ENCODE results near the gene MYO15A.
A peak's percentile ranks its signal among the peaks of the same experiment; 100 is the strongest.

The MYO15A gene

DNA sequence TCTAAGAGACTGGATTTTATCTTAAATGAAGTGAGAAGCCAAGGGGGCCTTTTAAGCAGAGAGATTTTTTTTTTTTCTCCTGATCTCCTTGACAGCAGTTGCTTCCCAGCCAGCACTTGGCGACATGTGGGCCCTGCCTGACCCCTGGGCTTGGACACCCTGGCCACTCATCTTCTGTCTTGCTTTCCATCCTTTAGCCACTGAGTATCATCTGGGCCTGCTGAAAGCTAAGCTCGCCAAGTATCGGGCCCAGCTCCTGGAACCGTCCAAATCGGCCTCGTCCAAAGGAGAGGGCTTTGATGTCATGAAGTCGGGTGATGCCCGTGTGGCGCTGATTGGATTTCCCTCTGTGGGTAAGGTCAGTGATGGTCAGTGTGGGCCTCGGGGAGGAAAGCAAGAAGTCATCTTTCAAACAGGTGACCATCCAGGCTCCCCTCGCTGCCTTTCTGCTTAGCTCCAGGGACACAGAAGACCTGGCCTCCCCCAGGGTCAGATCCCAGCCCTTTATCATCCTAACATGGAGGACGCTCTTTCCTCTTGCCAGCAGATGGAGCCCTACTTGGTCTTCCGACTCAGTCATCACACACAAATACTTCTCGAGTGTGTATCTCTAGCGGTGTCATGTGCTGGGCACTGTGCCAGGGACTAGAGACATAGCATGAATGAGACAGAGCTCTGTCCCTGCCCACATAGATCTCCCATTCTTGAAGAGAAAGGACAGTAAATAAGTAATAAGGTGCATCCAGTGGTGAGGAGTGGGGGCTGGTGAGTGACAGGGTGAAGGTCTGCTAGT, 14.7 kb upstream of the MYO15A start:
- Histone ChIP-seq H3K36me3 (ENCODE audit: low read depth) (peaks cover 28% of the 10 kb centered on the region), H3K27ac (ENCODE audit: poor library complexity, severe bottlenecking) (no peak overlapping the region), H3K27me3 (ENCODE audit: insufficient read depth, poor library complexity, severe bottlenecking) (no peaks in the 10 kb centered on the region), H3K4me3 (ENCODE audit: severe bottlenecking) (no peak overlapping the region), H3K4me1 (ENCODE audit: insufficient read depth, poor library complexity, severe bottlenecking) (no peaks in the 10 kb centered on the region), H3K9me3 (ENCODE audit: severe bottlenecking) (no peaks in the 10 kb centered on the region)
- ATAC-seq (ENCODE audit: low read depth) (peak; percentile 54; the same call in 2 of the 3 replicates), DNase-seq (ENCODE audit: low spot score) (no peak)
- TF ChIP-seq, protein P1, sequence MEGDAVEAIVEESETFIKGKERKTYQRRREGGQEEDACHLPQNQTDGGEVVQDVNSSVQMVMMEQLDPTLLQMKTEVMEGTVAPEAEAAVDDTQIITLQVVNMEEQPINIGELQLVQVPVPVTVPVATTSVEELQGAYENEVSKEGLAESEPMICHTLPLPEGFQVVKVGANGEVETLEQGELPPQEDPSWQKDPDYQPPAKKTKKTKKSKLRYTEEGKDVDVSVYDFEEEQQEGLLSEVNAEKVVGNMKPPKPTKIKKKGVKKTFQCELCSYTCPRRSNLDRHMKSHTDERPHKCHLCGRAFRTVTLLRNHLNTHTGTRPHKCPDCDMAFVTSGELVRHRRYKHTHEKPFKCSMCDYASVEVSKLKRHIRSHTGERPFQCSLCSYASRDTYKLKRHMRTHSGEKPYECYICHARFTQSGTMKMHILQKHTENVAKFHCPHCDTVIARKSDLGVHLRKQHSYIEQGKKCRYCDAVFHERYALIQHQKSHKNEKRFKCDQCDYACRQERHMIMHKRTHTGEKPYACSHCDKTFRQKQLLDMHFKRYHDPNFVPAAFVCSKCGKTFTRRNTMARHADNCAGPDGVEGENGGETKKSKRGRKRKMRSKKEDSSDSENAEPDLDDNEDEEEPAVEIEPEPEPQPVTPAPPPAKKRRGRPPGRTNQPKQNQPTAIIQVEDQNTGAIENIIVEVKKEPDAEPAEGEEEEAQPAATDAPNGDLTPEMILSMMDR (IDR thresholded peaks at IDR 0.05; ENCODE audit: poor library complexity, severe bottlenecking) = peak; percentile 55

DNA sequence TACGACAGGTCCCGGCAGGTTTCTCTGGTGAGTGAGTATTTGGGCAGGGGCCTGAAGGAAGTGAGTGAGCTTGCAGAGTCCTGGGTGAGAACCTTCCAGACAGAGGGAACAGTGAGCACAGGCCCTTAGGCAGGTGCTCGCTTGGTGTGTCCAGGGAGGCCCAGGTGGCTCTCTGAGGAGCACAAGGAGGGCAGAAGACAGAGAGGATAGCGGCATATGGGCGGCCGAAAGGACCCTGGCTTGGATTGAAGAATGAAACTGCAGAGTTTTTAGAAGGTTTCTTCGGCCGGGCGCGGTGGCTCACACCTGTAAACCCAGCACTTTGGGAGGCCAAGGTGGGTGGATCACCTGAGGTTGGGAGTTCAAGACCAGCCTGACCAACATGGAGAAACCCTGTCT, 14.1 kb upstream of the MYO15A start:
- DNase-seq (ENCODE audit: low spot score) (peak; percentile 54), ATAC-seq (ENCODE audit: low read depth) (peak; percentile 22; the same call in 1 of the 3 replicates)
- TF ChIP-seq, protein P1 (IDR thresholded peaks at IDR 0.05; ENCODE audit: poor library complexity, severe bottlenecking) = no peak
- Histone ChIP-seq H3K36me3 (ENCODE audit: low read depth) (peaks cover 33% of the 10 kb centered on the region), H3K4me1 (ENCODE audit: insufficient read depth, poor library complexity, severe bottlenecking) (no peaks in the 10 kb centered on the region), H3K4me3 (ENCODE audit: severe bottlenecking) (no peak overlapping the region), H3K27ac (ENCODE audit: poor library complexity, severe bottlenecking) (no peak overlapping the region), H3K27me3 (ENCODE audit: insufficient read depth, poor library complexity, severe bottlenecking) (no peaks in the 10 kb centered on the region), H3K9me3 (ENCODE audit: severe bottlenecking) (no peaks in the 10 kb centered on the region)

DNA sequence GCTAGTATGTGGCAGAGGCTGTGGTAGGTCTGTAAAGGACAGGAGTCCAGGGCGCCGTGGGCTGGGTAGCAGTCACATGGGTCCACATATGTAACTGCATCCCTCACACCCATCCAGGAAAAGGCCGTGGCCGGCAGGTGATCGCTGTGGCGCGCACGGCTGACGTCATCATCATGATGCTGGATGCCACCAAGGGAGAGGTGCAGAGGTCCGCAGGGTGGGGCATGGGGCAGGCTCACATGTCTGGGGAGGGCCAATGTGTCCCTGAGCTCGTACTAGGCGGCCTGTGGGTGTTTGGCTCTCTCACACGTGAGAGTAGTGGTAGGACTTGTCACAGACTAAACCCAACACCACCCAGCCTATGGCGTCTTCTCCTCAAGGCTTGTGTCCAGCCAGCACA, 9.0 kb upstream of the MYO15A start:
- H3K27ac ChIP-seq (ENCODE audit: poor library complexity, severe bottlenecking) = no peak overlapping the region
- H3K9me3 ChIP-seq (ENCODE audit: severe bottlenecking) = no peaks in the 10 kb centered on the region
- no peak overlapping the region for H3K4me3 ChIP-seq (ENCODE audit: severe bottlenecking)
- TF ChIP-seq, protein P1 (IDR thresholded peaks at IDR 0.05; ENCODE audit: poor library complexity, severe bottlenecking) = no peak
- no peaks in the 10 kb centered on the region for H3K4me1 ChIP-seq (ENCODE audit: insufficient read depth, poor library complexity, severe bottlenecking)
- ATAC-seq (ENCODE audit: low read depth) (no peak), DNase-seq (ENCODE audit: low spot score) (peak; percentile 58)
- H3K36me3 ChIP-seq (ENCODE audit: low read depth) = peaks cover 18% of the 10 kb centered on the region
- H3K27me3 ChIP-seq (ENCODE audit: insufficient read depth, poor library complexity, severe bottlenecking) = no peaks in the 10 kb centered on the region

DNA sequence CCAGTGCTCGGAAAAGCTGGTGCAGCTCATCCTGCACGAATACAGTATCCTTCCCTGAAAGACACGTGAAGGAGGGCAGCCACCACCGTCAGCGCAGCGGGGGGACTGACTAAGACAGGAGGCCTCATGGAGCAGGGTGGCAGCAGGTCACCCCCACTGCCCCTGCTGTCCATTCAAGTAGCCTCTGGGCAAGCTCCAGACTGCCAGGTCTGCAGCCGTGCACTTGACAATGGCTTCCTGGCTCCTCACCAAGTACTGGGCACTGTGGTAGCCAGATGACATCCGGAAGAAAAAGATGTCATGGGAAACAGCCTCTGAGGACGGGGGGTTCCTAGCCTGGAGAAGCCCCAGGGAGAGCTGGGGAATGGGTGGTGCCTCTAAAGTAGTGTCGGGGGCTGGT, 7.9 kb upstream of the MYO15A start:
- Histone ChIP-seq H3K4me1 (ENCODE audit: insufficient read depth, poor library complexity, severe bottlenecking) (no peaks in the 10 kb centered on the region), H3K36me3 (ENCODE audit: low read depth) (peaks cover 16% of the 10 kb centered on the region), H3K9me3 (ENCODE audit: severe bottlenecking) (no peaks in the 10 kb centered on the region), H3K27ac (ENCODE audit: poor library complexity, severe bottlenecking) (no peak overlapping the region), H3K27me3 (ENCODE audit: insufficient read depth, poor library complexity, severe bottlenecking) (no peaks in the 10 kb centered on the region), H3K4me3 (ENCODE audit: severe bottlenecking) (no peak overlapping the region)
- no peak for DNase-seq (ENCODE audit: low spot score)
- TF ChIP-seq, protein P1 (IDR thresholded peaks at IDR 0.05; ENCODE audit: poor library complexity, severe bottlenecking) = no peak
- no peak for ATAC-seq (ENCODE audit: low read depth)

DNA sequence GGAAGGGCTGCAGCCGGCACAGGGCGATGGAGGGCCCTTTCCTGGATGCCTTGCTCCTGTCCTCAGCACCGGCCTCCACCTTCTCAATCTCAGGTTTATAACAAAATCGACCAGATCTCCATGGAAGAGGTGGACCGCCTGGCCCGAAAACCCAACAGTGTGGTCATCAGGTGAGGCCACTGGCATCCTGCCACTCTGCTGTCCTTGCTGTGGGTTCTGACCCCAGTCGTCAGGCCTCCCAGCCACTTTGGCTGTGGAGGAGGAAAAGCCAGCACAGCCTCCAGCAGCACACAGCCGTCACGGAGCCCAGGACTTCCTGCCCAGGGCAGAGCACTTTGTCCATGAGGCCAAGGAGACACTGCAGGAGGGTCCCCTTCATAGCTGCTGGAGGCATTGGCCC, 6.7 kb upstream of the MYO15A start:
- no peak for DNase-seq (ENCODE audit: low spot score)
- H3K27ac ChIP-seq (ENCODE audit: poor library complexity, severe bottlenecking) = no peak overlapping the region
- H3K36me3 ChIP-seq (ENCODE audit: low read depth) = peaks cover 16% of the 10 kb centered on the region
- no peak overlapping the region for H3K4me3 ChIP-seq (ENCODE audit: severe bottlenecking)
- TF ChIP-seq, protein P1 (IDR thresholded peaks at IDR 0.05; ENCODE audit: poor library complexity, severe bottlenecking) = no peak
- H3K27me3 ChIP-seq (ENCODE audit: insufficient read depth, poor library complexity, severe bottlenecking) = no peaks in the 10 kb centered on the region
- no peaks in the 10 kb centered on the region for H3K4me1 ChIP-seq (ENCODE audit: insufficient read depth, poor library complexity, severe bottlenecking)
- H3K9me3 ChIP-seq (ENCODE audit: severe bottlenecking) = no peaks in the 10 kb centered on the region
- ATAC-seq (ENCODE audit: low read depth) = no peak
